Activated naive CD4-positive, alpha-beta T cell treated with anti-CD3 and anti-CD28 coated beads, Interleukin-2, amount 50 U/mL, for 16 hours (primary cell): Measurements from ENCODE around the gene CLK1.
"Not testable (repeated sequence)": the region's sequence is repeated elsewhere in the genome, so short reads cannot be mapped to it uniquely, and the experiment has no call there.

Experiments used
- DNase-seq: peaks from one replicate; pipeline ENCODE4 v3.0.0-alpha.2; 2020

The CLK1 gene

DNA sequence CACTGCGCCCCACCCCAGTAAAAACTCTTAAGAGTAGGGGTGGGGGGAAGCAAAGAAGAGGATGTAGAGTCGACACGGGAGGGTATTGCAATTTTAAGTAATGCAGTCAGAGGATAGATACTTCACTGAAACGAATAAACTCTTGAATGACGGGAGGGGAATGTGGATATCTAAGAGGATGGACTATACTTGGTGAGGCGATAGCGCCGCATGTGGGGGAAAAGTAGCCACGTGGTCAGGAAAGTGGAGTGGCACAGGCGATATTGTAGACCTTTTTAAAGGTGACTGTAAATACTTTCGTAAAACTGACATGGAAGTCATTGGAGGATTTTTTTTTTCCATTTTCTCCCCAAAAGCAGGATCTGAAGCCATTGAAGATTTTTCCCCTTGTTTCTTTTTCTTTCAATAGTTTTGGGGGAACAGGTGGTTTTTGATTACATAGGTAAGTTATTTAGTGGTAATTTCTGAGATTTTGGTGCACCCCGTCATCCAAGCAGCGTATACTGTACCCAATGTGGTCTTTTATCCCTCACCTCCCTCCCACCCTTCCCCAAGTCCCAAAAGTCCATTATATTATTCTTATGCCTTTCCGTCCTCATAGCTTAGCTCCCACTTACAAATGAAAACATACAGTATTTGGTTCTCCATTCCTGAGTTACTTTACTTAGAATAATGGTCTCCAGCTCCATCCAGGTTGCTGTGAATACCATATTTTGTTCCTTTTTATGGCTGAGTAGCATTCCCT, 13.8 kb downstream of the CLK1 start:
- DNase-seq: no peak

- no peak for DNase-seq
Measured at GRCh38 chr2:200847939-200848338, 16.5 kb downstream of the CLK1 start.

- DNase-seq: no peak
Measured at GRCh38 chr2:200847269-200847668, 17.2 kb downstream of the CLK1 start.

DNA sequence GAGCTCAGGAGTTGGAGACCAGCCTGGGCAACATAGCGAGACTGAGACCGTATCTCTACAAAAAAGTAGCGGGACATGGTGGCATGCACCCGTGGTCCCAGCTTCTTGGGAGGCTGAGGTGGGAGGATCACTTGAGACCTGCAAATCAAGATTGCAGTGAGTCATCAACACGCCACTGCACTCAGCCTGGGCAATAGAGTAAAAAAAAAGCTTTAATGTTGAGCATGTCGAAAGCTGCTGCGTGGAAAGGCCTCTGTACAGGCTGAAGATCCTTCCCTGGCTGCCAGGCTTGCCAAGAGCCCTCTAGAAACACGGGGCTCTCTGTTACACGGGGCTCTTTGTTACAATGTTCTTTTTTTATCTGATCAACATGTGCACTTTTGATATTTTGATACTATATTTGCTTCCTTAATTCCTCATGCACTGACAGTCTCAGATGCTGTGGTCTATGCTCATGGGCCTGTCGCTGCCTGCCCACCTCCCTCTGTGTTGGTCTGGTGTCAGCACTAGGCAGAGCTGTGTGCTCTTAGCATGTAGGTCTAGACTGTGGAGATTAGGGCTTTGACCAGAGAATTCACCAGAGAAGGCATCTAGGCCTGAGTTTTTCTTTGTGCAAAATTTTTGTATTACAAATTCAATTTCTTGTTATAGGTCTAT, 18.7 kb downstream of the CLK1 start:
- DNase-seq: no peak

- no peak for DNase-seq
Measured at GRCh38 chr2:200845194-200845593, 19.3 kb downstream of the CLK1 start.

DNA sequence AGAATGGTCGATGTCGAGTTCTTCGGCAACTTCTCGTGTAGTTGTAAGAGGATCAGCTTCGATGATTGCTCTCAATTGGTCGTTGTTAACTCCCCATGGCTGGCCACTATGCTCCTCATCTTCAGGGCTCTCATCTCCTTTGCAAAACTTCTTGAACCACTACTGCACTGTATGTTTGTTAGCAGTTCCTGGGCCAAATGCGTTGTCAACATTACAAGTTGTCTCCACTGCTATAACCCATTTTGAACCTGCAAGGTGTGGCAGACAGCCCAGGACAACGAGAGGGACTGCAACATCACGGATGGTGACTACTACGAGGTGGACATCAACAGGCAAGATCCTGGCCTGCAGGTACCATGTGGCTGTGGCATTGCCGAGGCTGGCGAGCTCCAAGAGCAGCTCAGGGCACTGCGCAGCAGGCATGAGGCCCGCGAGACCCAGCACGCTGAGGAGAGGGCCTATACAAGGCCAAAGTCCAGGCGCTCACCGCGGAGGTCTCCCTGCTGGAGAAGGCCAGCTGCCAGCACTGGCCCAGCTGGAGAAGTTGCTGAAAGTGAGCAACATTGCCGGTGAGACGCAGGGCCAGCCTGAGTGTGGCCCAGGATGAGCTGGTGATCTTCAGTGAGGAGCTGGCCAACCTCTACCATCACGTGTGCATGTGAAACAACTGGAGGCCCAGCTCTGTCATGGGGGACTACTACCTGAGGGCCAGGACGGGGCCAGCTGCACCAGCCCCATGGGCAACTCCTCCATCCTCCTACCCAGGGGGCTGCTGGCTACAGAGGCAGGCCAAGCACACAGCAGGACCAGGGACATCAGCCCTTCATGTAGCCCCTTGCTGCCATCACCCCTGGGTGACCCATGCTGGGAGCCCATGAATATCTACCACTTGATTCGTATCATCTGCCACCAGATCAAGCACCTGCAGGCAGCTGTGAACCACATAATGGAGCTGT, 20.2 kb downstream of the CLK1 start:
- DNase-seq: no peak

DNA sequence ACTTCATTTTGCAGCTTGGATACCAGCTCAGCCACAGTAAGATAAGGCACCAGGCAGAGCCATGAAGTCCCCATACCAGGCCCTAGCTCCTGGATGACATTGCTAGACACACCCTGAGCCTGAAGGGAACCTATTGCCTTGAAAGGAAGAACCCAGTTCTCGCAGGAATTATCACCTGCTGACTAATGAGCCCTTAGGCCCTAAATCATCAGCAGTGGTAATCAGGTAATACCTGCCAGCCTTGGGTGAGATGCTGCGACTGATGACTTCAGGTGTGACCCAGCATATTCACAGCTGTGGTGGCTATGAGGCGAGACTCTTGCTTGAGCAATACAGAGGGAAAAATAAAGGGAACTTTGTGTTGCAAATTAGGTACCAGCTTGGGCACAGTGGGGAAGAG, 24.9 kb downstream of the CLK1 start:
- DNase-seq: no peak

- no peak for DNase-seq
Measured at GRCh38 chr2:200834701-200835100, 29.8 kb downstream of the CLK1 start.

- DNase-seq: no peak
Measured at GRCh38 chr2:200829258-200829655, 35.2 kb downstream of the CLK1 start.

DNA sequence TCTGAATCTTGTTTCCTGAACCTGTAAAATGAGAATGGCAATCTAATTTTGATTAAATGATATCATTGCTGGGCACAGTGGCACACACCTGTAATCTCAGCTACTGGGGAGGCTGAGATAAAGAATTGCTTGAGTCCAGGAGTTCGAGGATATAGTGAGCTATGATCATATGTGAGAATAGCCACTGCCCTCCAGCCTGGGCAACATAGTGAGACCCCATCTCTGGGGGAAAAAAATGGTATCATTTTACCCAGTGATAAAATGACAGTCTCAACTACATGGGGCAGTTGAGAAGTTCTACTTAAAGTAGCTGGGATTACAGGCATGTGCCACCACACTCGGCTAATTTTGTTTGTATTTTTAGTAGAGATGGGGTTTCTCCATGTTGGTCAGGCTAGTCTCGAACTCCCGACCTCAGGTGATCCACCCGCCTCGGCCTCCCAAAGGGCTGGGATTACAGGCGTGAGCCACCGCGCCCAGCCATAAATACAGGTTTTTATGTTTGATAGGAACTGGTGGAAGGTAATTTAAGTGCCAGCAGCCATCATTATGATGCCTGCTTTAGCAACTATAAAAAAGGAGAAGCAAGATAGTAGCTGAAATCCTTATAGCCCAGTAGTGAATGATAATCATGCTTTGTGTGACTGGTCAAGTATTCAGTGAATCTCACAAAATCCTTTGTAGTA, 35.7 kb downstream of the CLK1 start:
- DNase-seq: no peak

GRCh38 chr2:200828104-200828503, 36.4 kb downstream of the CLK1 start:
- no peak for DNase-seq

DNA sequence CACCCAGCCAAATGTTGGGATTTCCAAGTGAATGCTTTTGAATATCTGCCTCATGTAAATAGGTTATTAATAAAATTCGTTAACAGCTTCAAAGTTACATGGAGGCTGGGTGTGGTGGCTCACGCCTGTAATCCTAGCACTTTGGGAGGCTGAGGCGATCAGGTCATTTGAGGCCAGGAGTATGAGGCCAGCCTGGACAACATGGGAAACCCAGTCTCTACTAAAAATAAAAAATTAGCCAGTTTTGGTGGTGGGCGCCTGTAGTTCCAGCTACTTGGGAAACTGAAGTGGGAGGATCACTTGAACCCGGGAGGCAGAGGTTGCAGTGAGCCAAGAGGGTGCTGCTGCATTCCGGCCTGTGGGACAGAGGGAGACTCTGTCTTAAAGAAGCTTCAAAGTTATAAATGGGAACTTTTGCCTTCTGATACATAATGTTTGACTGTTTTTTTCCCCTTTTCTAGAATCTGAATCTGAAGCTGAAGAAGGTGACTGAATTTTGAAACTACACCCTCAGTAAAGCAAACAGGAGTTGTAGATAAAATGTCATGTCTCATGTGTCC, 42.7 kb downstream of the CLK1 start:
- no peak for DNase-seq

GRCh38 chr2:200820573-200821234, 43.8 kb downstream of the CLK1 start:
- DNase-seq: no peak

DNA sequence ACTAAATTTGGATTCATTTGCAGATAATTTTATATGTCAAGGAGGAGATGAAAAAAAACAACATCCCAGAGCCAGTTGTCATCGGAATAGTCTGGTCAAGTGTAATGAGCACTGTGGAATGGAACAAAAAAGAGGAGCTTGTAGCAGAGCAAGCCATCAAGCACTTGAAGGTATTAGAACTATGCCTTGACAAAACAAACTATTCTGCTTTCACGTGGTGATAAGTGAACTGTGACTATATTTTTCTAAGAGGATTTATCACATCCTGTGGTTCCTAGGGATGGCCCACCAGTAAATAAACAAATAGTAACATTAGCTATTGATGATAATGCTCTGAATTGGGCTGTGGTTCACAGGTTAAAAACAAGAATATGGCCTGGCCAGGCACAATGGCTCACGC, 45.7 kb downstream of the CLK1 start:
- not testable (repeated sequence) for DNase-seq

- no peak for DNase-seq
Measured at GRCh38 chr2:200814917-200815316, 49.5 kb downstream of the CLK1 start.

GRCh38 chr2:200814276-200814815, 50.1 kb downstream of the CLK1 start:
- no peak for DNase-seq

DNA sequence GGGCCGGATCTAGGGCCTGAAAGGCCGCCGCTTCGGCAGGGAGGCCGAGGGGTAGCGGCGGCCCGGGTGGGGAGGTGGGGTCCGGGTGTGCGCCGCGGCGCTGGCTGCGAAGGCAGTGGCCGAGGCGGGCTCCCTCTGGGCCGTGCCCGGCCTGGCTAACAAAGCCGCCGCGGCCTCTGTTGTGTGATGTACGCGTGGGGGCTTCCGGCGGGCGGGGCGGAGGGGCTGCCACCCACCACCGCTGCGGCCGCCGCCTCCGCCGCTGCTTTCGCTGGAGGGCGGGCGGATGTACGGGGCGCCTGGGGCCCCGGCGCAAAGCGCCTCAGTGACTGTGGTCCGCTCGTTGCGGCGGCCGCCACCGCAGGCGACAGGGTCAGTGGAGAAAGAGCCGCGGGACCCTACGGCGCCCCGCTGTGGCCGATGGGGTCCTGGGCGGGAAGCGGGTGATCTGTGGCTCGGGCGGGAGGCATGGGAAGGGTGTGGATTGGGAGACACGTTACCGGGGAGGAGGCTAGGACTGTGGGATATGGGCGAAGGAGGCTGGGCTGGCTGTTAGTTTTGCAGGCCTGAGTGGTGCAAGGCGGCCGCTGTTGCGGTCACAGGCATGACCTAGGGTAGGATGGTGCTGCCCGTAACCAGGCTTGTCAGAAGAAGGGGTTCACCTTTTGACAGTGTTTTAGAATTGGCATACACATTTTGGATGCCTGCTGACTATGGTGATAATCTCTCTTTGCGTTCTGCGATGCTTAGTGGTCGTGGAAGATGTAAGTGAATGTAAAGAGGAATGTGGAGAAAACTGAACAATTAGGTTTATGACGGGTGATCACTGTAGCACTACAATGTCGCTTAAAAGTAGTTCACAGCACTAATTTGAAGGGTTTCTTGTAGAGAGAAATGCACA, 52.1 kb downstream of the CLK1 start:
- DNase-seq: peak; percentile 64

GRCh38 chr2:200811333-200812121, 52.9 kb downstream of the CLK1 start, which contains the start of gene BZW1:
TSS of gene BZW1 (plus strand) at chr2:200811910. CDS start at chr2:200813218, 1,308 bp downstream.
- DNase-seq: peak; percentile 96

- DNase-seq: no peak
Measured at GRCh38 chr2:200810998-200811332, 53.5 kb downstream of the CLK1 start.
